Naive thymus-derived CD4-positive, alpha-beta T cell (primary cell): ENCODE results near the gene JPH3. TPM values are rescaled to one million over a fixed set of nuclear protein-coding genes. Genes with fewer than 3 reads are reported as not detected.
A peak's percentile ranks its signal among the peaks of the same experiment; 100 is the strongest.

ENCODE experiments used
- ATAC-seq: fragments of 150-1000 bp; cut with Tn5 transposase; 2 replicates; pipeline ENCODE4 v1.10.0; 2021; ENCODE audit warnings: mild to moderate bottlenecking, moderate library complexity
- CTCF ChIA-PET: fragments of 350-600 bp; sonication (Branson Sonifier 250); formaldehyde crosslinking; loops from one replicate; lab custom pipeline; 2021; ENCODE audit warnings: antibody characterized with exemption; lab: Charles Lee
- POLR2A ChIA-PET: fragments of 350-600 bp; sonication (Branson Sonifier 250); formaldehyde crosslinking; loops from one replicate; lab custom pipeline; 2021; ENCODE audit warnings: antibody characterized with exemption, inconsistent platforms; lab: Charles Lee
- DNase-seq, 9 donors: peaks; one replicate each; pipeline versions ENCODE4 v3.0.0 to v3.0.0-alpha.2; 2020 to 2022; ENCODE audit warnings: mixed read lengths in 1 of 9
- H3K27ac ChIP-seq: one replicate; pipeline ENCODE4 v1.7.0; 2013; ENCODE audit warnings: mild to moderate bottlenecking, low read depth, low read length, moderate library complexity
- H3K27me3 ChIP-seq, 2 donors: one replicate each; pipeline ENCODE4 v1.7.0; 2013; ENCODE audit warnings: low read length in 2 of 2, mild to moderate bottlenecking in 2 of 2, moderate library complexity in 2 of 2; ENCODE audit not compliant: control insufficient read depth in 2 of 2, insufficient read depth in 2 of 2
- H3K36me3 ChIP-seq, 3 experiments: 1 replicate in 2 of 3; 2 replicates in 1 of 3; pipeline ENCODE4 v1.7.0; 2013; ENCODE audit warnings: low read length in 3 of 3, mild to moderate bottlenecking in 3 of 3, moderate library complexity in 1 of 3; ENCODE audit not compliant: insufficient read depth in 3 of 3, control insufficient read depth in 2 of 3
- H3K4me1 ChIP-seq, 2 donors: one replicate each; pipeline ENCODE4 v1.7.0; 2013; ENCODE audit warnings: low read length in 2 of 2, mild to moderate bottlenecking in 2 of 2, moderate library complexity in 1 of 2; ENCODE audit not compliant: control insufficient read depth in 2 of 2, insufficient read depth in 2 of 2
- H3K4me3 ChIP-seq: 2 replicates; pipeline ENCODE4 v1.7.0; 2013; ENCODE audit warnings: mild to moderate bottlenecking, low read length
- H3K9me3 ChIP-seq, 3 experiments: 1 replicate in 2 of 3; 2 replicates in 1 of 3; pipeline ENCODE4 v1.7.0; 2013; ENCODE audit warnings: low read length in 3 of 3; ENCODE audit not compliant: control insufficient read depth in 2 of 3
- H3K27ac Mint-ChIP-seq, 9 donors: one replicate each; pipeline ENCODE4 v1.8.0; 2020 to 2022; ENCODE audit warnings: mixed read lengths in 9 of 9, mild to moderate bottlenecking in 8 of 9, moderate library complexity in 5 of 9, inconsistent platforms in 2 of 9
- H3K27me3 Mint-ChIP-seq, 5 donors: one replicate each; pipeline ENCODE4 v1.8.0; 2021 to 2022; ENCODE audit warnings: mixed read lengths in 5 of 5, mild to moderate bottlenecking in 1 of 5
- H3K36me3 Mint-ChIP-seq, 5 donors: one replicate each; pipeline ENCODE4 v1.8.0; 2020 to 2022; ENCODE audit warnings: mixed read lengths in 5 of 5, mild to moderate bottlenecking in 3 of 5, inconsistent platforms in 1 of 5
- H3K4me1 Mint-ChIP-seq, 7 donors: one replicate each; pipeline ENCODE4 v1.8.0; 2020 to 2022; ENCODE audit warnings: mixed read lengths in 7 of 7, mild to moderate bottlenecking in 3 of 7, inconsistent platforms in 1 of 7
- H3K4me3 Mint-ChIP-seq, 10 donors: one replicate each; pipeline ENCODE4 v1.8.0; 2020 to 2022; ENCODE audit warnings: mild to moderate bottlenecking in 10 of 10, mixed read lengths in 10 of 10, moderate library complexity in 6 of 10, inconsistent platforms in 2 of 10
- H3K9me3 Mint-ChIP-seq, 11 donors: one replicate each; pipeline ENCODE4 v1.8.0; 2020 to 2022; ENCODE audit warnings: mixed read lengths in 11 of 11, mild to moderate bottlenecking in 4 of 11, inconsistent platforms in 1 of 11, moderate library complexity in 1 of 11
- intact Hi-C, 2 donors: fragments of 100-400 bp; cut with micrococcal nuclease; formaldehyde crosslinking; loops; one replicate each; pipeline ENCODE4 v1.15.1; 2023
- polyA plus RNA-seq, 2 donors: library from polyadenylated mRNA; unstranded; fragments of 300-500 nt; fragmentation: Illumina TruSeq; gene quantifications; one replicate each; pipeline ENCODE4 v1.2.3, GENCODE V29; 2021
- total RNA-seq, 6 experiments: library from RNA in 5 of 6; stranded (reverse) in 5 of 6; gene quantifications; 1 replicate in 5 of 6; 2 replicates in 1 of 6; pipeline ENCODE4 v1.2.3 and lab custom pipeline; 2021 to 2026

The JPH3 gene
- total and polyA plus RNA-seq, 7 experiments from 2014 or later = not detected

- Mint-ChIP-seq H3K9me3 (peaks cover 0 to 8% (median 3%) of the 10 kb centered on the region in 11 donors), H3K27me3 (peaks cover 20 to 54% (median 34%) of the 10 kb centered on the region in 5 donors), H3K4me3 (no peak overlapping the region), H3K4me1 (peaks cover 0 to 17% (median 4%) of the 10 kb centered on the region in 7 donors), H3K36me3 (peaks cover 0 to 4% (median 0%) of the 10 kb centered on the region in 5 donors), H3K27ac (no peak overlapping the region)
- Histone ChIP-seq H3K4me3 (no peak overlapping the region), H3K27me3 (no peaks in the 10 kb centered on the region), H3K4me1 (no peaks in the 10 kb centered on the region), H3K27ac (no peak overlapping the region), H3K36me3 (no peaks in the 10 kb centered on the region), H3K9me3 (no peaks in the 10 kb centered on the region)
- ChIA-PET CTCF (no interaction called here), POLR2A (no interaction called here)
- intact Hi-C loops = no loop called here
- ATAC-seq (no peak), DNase-seq (no peak)
Observed at GRCh38 chr16:87598431-87598830, 3.9 kb upstream of the JPH3 start.

GRCh38 chr16:87600246-87600645, 2.1 kb upstream of the JPH3 start:
- H3K27me3 ChIP-seq = no peaks in the 10 kb centered on the region
- POLR2A ChIA-PET = no interaction called here
- H3K27me3 Mint-ChIP-seq = peaks cover 22 to 54% (median 45%) of the 10 kb centered on the region in 5 donors
- H3K9me3 ChIP-seq = no peaks in the 10 kb centered on the region
- CTCF ChIA-PET = no interaction called here
- no peak overlapping the region for H3K4me3 ChIP-seq
- peaks cover 0 to 4% (median 0%) of the 10 kb centered on the region in 5 donors for H3K36me3 Mint-ChIP-seq
- no peak for ATAC-seq
- intact Hi-C loops = no loop called here
- no peaks in the 10 kb centered on the region for H3K36me3 ChIP-seq
- peak overlapping the region in 4 of 10 donors; percentile 36 to 73 (median 48) for H3K4me3 Mint-ChIP-seq
- peaks cover 0 to 23% (median 10%) of the 10 kb centered on the region in 7 donors for H3K4me1 Mint-ChIP-seq
- H3K27ac Mint-ChIP-seq = no peak overlapping the region
- H3K4me1 ChIP-seq = no peaks in the 10 kb centered on the region
- no peak for DNase-seq
- H3K9me3 Mint-ChIP-seq = peaks cover 0 to 8% (median 3%) of the 10 kb centered on the region in 11 donors
- no peak overlapping the region for H3K27ac ChIP-seq

GRCh38 chr16:87601401-87601981, 817 bp upstream of the JPH3 start:
- no peak overlapping the region for H3K4me3 ChIP-seq
- Mint-ChIP-seq H3K4me1 (peaks cover 0 to 23% (median 10%) of the 10 kb centered on the region in 7 donors), H3K36me3 (peaks cover 0 to 4% (median 0%) of the 10 kb centered on the region in 5 donors), H3K9me3 (peaks cover 0 to 8% (median 3%) of the 10 kb centered on the region in 11 donors), H3K27me3 (peaks cover 25 to 59% (median 49%) of the 10 kb centered on the region in 5 donors), H3K4me3 (peak overlapping the region in 7 of 10 donors; percentile 39 to 73 (median 56)), H3K27ac (no peak overlapping the region)
- no peaks in the 10 kb centered on the region for H3K36me3 ChIP-seq
- ATAC-seq = no peak
- DNase-seq = no peak
- CTCF ChIA-PET = no interaction called here
- intact Hi-C loops = no loop called here
- no peaks in the 10 kb centered on the region for H3K4me1 ChIP-seq
- POLR2A ChIA-PET = no interaction called here
- H3K27ac ChIP-seq = no peak overlapping the region
- no peaks in the 10 kb centered on the region for H3K9me3 ChIP-seq
- H3K27me3 ChIP-seq = no peaks in the 10 kb centered on the region

GRCh38 chr16:87602821-87603683, 744 bp downstream of the JPH3 start:
- CTCF ChIA-PET = no interaction called here
- intact Hi-C loops = no loop called here
- H3K4me1 ChIP-seq = no peaks in the 10 kb centered on the region
- DNase-seq (no peak), ATAC-seq (no peak)
- H3K4me3 ChIP-seq = no peak overlapping the region
- Mint-ChIP-seq H3K4me1 (peaks cover 0 to 23% (median 10%) of the 10 kb centered on the region in 7 donors), H3K4me3 (peak overlapping the region in 9 of 10 donors; percentile 39 to 85 (median 66)), H3K27me3 (peaks cover 40 to 69% (median 60%) of the 10 kb centered on the region in 5 donors), H3K36me3 (peaks cover 0 to 4% (median 0%) of the 10 kb centered on the region in 5 donors), H3K9me3 (peaks cover 0 to 13% (median 3%) of the 10 kb centered on the region in 11 donors), H3K27ac (peak overlapping the region in 1 of 9 donors; percentile 3)
- H3K27ac ChIP-seq = no peak overlapping the region
- no peaks in the 10 kb centered on the region for H3K36me3 ChIP-seq
- POLR2A ChIA-PET = no interaction called here
- H3K27me3 ChIP-seq = no peaks in the 10 kb centered on the region
- H3K9me3 ChIP-seq = no peaks in the 10 kb centered on the region

- H3K4me3 Mint-ChIP-seq = peak overlapping the region in 9 of 10 donors; percentile 6 to 84 (median 50)
- H3K27me3 Mint-ChIP-seq = peaks cover 44 to 73% (median 58%) of the 10 kb centered on the region in 5 donors
- Histone ChIP-seq H3K27ac (no peak overlapping the region), H3K4me1 (no peaks in the 10 kb centered on the region), H3K27me3 (no peaks in the 10 kb centered on the region), H3K4me3 (no peak overlapping the region), H3K9me3 (no peaks in the 10 kb centered on the region), H3K36me3 (no peaks in the 10 kb centered on the region)
- intact Hi-C loops = no loop called here
- CTCF ChIA-PET = no interaction called here
- DNase-seq (no peak), ATAC-seq (no peak)
- peaks cover 0 to 23% (median 10%) of the 10 kb centered on the region in 7 donors for H3K4me1 Mint-ChIP-seq
- peaks cover 0 to 4% (median 0%) of the 10 kb centered on the region in 5 donors for H3K36me3 Mint-ChIP-seq
- POLR2A ChIA-PET = no interaction called here
- H3K27ac Mint-ChIP-seq = no peak overlapping the region
- H3K9me3 Mint-ChIP-seq = peaks cover 0 to 14% (median 5%) of the 10 kb centered on the region in 11 donors
Observed at GRCh38 chr16:87603684-87604633, 1.7 kb downstream of the JPH3 start.

GRCh38 chr16:87604634-87605111, 2.4 kb downstream of the JPH3 start:
- H3K27ac Mint-ChIP-seq = no peak overlapping the region
- no peak overlapping the region for H3K27ac ChIP-seq
- peaks cover 44 to 66% (median 56%) of the 10 kb centered on the region in 5 donors for H3K27me3 Mint-ChIP-seq
- peaks cover 0 to 4% (median 0%) of the 10 kb centered on the region in 5 donors for H3K36me3 Mint-ChIP-seq
- peak overlapping the region in 5 of 10 donors; percentile 47 to 84 (median 50) for H3K4me3 Mint-ChIP-seq
- POLR2A ChIA-PET = no interaction called here
- H3K27me3 ChIP-seq = no peaks in the 10 kb centered on the region
- H3K4me1 ChIP-seq = no peaks in the 10 kb centered on the region
- peaks cover 0 to 23% (median 10%) of the 10 kb centered on the region in 7 donors for H3K4me1 Mint-ChIP-seq
- no peak for DNase-seq
- no peak overlapping the region for H3K4me3 ChIP-seq
- intact Hi-C loops = no loop called here
- no peaks in the 10 kb centered on the region for H3K9me3 ChIP-seq
- no peaks in the 10 kb centered on the region for H3K36me3 ChIP-seq
- no peak for ATAC-seq
- H3K9me3 Mint-ChIP-seq = peaks cover 0 to 8% (median 2%) of the 10 kb centered on the region in 11 donors
- CTCF ChIA-PET = no interaction called here
